ENCODE results near the gene PALLD.

GRCh38 chr4:168868802-168869201 is 371.9 kb downstream of the PALLD start:
- TF ChIP-seq CTCF (IDR thresholded peaks at IDR 0.05; ENCODE audit: borderline replicate concordance, extremely low read depth, low read length, poor library complexity, severe bottlenecking) = no peak
- no peak for TF ChIP-seq EZH2 (IDR thresholded peaks at IDR 0.05; ENCODE audit: borderline replicate concordance, low read depth, low read length, severe bottlenecking)
